ENCODE measurements around the gene INSR.
"Not testable (repeated sequence)": the region's sequence is repeated elsewhere in the genome, so short reads cannot be mapped to it uniquely, and the experiment has no call there.

INSR gene

DNA sequence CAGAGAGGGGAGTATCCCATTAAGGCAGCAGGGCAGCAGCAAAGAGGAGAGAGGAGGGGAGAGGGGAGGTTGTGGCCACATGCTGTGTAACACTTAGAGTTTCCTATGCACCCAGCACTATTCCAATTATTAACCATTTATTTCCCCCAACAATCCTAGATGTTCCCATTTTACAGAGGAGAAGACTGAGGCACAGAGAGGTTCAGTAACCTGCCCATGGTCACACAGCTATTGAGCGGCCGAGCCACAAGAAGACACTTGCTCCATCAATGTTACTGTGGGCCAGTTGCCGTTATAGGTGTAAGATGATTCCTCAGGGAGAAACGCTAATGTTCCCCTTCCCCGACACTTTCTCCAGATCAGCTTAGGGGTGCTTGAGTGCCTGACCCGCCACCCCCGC, 69.2 kb downstream of the INSR start:
- in situ Hi-C loops (cut with HindIII; ENCODE audit: low sequenced_read_pairs), result no loop called here

GRCh38 chr19:7224209-7224686, 70.0 kb downstream of the INSR start:
- in situ Hi-C loops (cut with HindIII; ENCODE audit: low sequenced_read_pairs), result no loop called here

GRCh38 chr19:7223429-7223828, 70.8 kb downstream of the INSR start:
- in situ Hi-C loops (cut with HindIII; ENCODE audit: low sequenced_read_pairs), result no loop called here

DNA sequence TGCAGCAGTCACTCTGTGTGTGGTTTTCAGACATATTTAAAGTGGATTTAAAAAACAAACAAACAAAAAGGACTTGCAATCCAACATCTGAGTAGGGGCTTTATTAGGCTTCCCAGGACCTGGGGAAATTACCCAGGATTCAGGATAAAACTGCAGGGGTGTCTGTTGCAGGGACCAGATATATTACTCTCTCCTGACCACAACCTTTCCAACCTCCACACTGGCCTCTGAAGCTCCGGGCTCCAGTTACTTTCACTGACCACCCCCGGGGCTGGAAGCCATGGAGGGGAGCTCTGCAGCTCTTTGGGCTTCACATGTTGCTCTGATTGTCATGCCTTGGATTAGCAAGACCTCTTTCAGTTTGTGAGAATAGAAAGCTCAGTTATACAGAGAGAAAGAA, 75.2 kb downstream of the INSR start:
- in situ Hi-C loops (cut with HindIII; ENCODE audit: low sequenced_read_pairs), result no loop called here

GRCh38 chr19:7217861-7218260, 76.4 kb downstream of the INSR start:
- in situ Hi-C loops (cut with HindIII; ENCODE audit: low sequenced_read_pairs), result no loop called here

GRCh38 chr19:7216373-7216902, 77.8 kb downstream of the INSR start:
- in situ Hi-C loops (cut with HindIII; ENCODE audit: low sequenced_read_pairs), result no loop called here

GRCh38 chr19:7215176-7215575, 79.0 kb downstream of the INSR start:
- in situ Hi-C loops (cut with HindIII; ENCODE audit: low sequenced_read_pairs), result no loop called here

- in situ Hi-C loops (cut with HindIII; ENCODE audit: low sequenced_read_pairs), result no loop called here
These were observed 79.7 kb downstream of the INSR start for GRCh38 chr19:7214324-7215089.

- in situ Hi-C loops (cut with HindIII; ENCODE audit: low sequenced_read_pairs), result no loop called here
These were observed 80.4 kb downstream of the INSR start for GRCh38 chr19:7213628-7214323.

GRCh38 chr19:7211191-7211951, 82.8 kb downstream of the INSR start:
- in situ Hi-C loops (cut with HindIII; ENCODE audit: low sequenced_read_pairs), result no loop called here

DNA sequence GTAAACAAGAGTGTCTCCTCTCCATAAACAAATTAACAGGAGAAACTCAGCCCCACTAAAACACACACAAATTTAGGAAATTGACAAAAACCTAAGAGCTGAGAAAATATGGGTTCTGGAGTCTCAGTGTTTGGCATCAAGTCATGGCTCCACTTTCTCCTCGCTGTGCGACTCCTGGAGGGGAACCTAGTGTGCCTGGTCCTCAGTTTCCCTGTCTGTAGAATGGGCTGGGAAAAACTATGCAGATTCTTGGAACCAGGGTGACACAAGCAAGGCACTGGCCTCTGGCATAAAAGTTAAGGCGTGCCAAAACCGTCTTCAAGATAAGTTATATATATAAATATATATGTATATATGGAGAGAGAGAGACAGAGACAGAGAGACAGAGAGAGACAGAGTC, 83.9 kb downstream of the INSR start:
- in situ Hi-C loops (cut with HindIII; ENCODE audit: low sequenced_read_pairs), result no loop called here

DNA sequence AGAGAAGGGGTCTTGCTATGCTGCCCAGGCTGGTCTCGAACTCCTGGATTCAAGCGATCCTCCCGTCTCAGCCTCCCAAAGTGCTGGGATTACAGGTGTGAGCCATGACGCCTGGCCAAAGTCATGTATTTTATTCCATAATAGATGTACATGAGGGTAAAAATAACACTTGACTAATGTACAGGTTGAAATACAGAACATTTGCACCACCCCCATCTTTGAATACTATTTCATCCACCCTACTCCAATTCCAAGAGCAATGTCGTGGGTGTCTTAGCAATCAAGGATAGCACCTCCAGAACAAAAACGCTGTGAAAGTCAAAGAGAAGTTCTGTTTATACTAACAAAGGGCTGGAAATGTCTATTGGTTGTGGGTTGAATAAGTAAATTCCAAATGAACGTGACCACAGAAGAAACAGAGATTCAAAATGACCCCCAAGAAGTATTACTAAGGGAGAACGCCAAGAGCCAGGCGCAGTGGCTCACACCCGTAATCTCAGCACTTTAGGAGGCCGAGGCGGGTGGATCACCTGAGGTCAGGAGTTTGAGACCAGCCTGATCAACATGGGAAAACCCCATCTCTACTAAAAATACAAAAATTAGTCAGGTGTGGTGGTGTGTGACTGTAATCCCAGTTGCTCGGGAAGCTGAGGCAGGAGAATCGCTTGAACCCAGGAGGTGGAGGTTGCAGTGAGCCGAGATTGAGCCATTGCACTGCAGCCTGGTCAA, 84.5 kb downstream of the INSR start:
- in situ Hi-C loops (cut with HindIII; ENCODE audit: low sequenced_read_pairs), result not testable (repeated sequence)

DNA sequence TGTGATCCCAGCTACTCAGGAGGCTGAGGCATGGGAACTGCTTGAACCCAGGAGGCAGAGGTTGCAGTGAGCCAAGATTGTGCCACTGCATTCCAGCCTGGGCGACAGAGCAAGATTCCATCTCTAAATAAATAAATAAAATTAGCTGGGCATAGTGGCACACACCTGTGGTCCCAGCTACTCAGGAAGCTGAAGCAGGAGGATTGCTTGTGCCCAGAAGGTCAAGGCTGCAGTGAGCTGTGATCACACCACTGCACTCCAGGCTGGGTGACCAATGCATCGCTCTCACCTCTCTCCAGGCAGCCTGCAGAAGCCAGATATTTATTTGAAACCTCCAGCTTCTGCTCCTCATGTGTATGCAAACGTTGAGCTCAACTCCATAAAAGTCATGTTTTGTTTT, 85.2 kb downstream of the INSR start:
- in situ Hi-C loops (cut with HindIII; ENCODE audit: low sequenced_read_pairs), result not testable (repeated sequence)

- in situ Hi-C loops (cut with HindIII; ENCODE audit: low sequenced_read_pairs), result no loop called here
These were observed 90.9 kb downstream of the INSR start for GRCh38 chr19:7203332-7203731.

DNA sequence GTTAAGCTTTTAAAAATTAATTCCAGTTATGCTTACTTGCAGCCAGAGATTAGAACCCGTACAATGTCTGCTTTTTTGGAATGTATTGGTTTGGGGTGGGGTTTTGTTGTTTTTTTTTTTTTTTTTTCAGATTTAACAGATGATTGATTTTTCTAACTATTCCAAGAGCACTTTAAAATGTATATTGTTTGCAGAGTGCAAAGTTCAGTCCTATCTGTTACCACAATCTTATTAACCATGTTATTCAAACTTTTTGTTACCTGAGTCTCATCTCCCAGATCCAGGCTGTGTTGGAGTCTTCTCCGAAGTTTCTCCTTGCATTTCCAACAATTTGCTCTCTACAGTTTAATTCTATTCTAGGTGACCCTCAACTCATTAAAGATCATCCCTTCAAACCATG, 91.3 kb downstream of the INSR start:
- in situ Hi-C loops (cut with HindIII; ENCODE audit: low sequenced_read_pairs), result no loop called here

- in situ Hi-C loops (cut with HindIII; ENCODE audit: low sequenced_read_pairs), result no loop called here
These were observed 93.5 kb downstream of the INSR start for GRCh38 chr19:7200736-7201135.

DNA sequence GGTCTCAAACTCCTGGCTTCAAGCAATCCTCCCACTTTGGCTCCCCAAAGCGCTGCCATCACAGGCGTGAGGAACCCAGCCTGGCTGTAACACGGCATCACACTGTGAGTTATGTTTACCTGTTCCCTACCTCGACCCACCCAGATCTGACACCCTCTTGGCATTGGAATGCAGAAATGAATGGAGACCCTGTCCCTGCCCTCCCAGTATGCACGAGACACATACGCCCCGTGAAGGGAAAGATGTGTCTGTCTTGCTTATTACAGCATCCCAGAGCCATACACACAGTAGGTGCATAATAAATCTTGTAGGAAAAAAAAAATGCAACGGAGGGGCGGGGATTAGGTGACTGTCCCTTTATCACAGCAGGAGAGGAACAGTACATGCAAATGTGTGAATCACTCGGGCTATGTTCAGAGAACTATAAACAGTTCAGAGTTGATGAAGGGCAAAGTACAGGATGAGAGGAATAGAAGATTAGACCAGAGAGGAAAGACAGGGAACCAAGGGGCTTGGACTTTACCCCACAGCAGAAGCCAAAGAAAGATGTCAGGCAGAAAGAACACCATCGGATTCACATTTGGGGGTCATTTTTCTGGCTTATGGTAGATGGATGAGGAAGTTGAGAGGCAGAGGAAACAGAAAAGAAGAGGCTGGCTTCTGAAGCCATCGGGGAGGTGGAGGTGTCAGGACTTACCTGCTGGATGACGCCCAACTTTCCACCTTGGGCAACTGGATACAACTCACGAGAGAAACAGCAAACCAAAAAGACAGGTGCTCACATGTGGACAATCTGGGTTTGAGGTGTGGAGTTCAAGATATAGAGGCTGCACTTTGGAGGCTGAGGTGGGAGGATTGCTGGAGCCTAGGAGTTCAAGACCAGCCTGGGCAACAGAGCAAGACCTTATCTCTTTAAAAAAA, 94.3 kb downstream of the INSR start:
- in situ Hi-C loops (cut with HindIII; ENCODE audit: low sequenced_read_pairs), result no loop called here

DNA sequence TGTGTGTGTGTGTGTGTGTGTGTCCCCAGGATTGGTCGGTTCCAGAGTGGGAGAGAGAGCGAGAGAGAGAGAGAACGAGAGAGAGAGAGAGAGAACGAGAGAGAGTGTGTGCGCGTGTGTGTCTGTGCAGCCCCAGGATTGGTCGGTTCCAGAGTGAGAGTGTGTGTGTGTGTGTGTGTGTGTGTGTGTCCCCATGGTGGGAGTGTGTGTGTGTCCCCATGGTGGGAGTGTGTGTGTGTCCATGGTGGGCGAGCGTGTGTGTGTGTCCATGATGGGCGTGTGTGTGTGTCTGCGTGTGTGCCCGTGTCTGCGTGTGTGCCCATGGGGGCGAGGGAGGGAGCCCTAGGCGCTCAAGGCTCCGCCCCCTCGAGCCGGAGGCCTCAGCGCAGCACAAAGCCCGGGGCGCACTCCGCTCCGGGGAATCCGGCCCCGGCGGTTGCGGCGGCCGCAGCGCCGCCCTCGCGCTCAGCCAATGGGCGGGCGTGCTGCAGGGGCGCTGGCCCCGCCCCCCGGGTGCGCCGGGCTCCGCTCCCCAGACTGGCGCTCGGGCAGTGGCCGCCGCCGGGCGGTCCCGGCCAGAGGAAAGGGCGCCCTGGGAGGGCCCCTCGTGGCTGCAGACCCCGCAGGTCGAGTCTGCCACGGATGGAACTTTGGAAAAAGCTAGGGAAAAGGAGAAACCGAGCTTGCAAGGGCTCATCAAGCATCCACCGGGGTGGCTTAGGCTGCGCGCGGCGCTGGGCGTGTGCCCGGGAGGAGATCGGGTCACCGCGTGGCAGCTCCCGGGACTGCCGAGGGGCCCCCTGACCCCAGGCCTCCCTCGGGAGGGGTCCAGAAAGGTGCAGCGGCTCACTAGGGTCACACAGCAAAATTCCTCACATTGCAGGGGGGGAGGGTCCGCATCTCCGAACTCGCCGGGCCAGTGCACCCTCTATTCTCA, 96.2 kb downstream of the INSR start:
- in situ Hi-C loops (cut with HindIII; ENCODE audit: low sequenced_read_pairs), result no loop called here

Data from DLD1 (cell line).